ENCODE data around the gene SORCS2.

Gene SORCS2

DNA sequence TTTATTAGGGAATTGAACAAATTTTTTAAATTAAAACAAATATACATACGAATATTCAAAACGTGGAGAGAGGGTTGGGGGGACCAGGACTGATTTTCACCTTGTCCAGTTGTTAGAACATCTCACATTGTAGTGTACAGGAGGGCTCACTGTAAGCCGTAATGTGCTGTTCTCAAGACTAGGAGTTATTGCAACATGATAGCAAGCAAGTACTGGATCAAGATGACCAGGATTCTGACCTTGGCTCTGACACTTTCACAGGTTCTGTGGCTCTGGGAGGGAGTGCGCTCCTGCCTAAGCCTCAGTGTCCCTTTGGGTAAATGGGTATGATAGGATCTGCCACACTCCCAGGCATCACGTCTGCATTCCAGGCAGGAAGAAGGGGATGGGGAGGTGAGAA lies 59.0 kb downstream of the SORCS2 start:
- no peak for DNase-seq (ENCODE audit: low spot score)
- in situ Hi-C loops (cut with MboI; ENCODE audit: low sequenced_read_pairs, unreplicated experiment): no loop called here
- TF ChIP-seq, protein P1, sequence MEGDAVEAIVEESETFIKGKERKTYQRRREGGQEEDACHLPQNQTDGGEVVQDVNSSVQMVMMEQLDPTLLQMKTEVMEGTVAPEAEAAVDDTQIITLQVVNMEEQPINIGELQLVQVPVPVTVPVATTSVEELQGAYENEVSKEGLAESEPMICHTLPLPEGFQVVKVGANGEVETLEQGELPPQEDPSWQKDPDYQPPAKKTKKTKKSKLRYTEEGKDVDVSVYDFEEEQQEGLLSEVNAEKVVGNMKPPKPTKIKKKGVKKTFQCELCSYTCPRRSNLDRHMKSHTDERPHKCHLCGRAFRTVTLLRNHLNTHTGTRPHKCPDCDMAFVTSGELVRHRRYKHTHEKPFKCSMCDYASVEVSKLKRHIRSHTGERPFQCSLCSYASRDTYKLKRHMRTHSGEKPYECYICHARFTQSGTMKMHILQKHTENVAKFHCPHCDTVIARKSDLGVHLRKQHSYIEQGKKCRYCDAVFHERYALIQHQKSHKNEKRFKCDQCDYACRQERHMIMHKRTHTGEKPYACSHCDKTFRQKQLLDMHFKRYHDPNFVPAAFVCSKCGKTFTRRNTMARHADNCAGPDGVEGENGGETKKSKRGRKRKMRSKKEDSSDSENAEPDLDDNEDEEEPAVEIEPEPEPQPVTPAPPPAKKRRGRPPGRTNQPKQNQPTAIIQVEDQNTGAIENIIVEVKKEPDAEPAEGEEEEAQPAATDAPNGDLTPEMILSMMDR (IDR thresholded peaks at IDR 0.05; ENCODE audit: borderline replicate concordance, control extremely low read depth, extremely low read depth, insufficient read depth, missing control alignments): no peak

- DNase-seq (ENCODE audit: low spot score): no peak
- in situ Hi-C loops (cut with MboI; ENCODE audit: low sequenced_read_pairs, unreplicated experiment): no loop called here
- TF ChIP-seq, protein P1 (IDR thresholded peaks at IDR 0.05; ENCODE audit: borderline replicate concordance, control extremely low read depth, extremely low read depth, insufficient read depth, missing control alignments): no peak
Measured at GRCh38 chr4:7252051-7252450, 59.7 kb downstream of the SORCS2 start.

DNA sequence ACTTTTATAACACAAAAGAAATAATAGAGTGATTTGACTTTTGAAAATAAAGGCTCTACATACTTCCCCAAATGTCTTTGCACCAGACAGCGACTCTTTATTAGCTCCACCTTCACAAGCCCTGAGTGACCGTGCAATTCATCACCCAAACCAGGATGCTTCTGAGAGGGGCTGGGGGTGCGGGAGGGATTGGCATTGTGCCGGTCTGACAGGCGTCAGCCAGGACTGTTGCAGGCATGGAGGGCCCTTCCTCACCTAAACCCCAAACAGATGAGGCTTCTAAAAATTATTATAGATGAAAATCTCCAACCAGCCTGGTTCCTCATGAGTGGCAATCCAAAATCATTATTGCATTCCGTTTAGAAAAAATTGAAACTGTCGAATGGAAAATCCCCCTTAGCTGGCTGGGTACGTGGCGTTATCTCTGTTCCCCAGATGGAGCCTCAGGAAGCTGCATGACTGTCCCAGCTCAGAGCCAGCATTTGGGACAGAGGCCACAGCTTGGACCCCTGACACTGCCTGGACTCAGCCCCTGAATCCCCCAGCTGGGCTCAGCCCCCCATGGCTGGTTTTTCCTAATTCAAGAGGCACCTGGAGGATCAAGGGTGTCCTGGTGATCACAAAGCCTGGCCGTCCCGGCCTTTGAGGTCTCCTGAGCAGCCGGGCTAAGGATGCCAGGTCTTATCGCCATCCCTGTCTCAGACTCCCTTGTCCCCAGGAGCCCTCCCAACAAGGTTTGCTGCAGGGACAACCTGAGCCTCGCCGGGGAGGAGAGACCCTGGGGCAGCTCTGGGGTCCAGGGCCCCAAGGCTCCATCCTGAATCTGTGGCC lies 60.4 kb downstream of the SORCS2 start:
- TF ChIP-seq, protein P1 (IDR thresholded peaks at IDR 0.05; ENCODE audit: borderline replicate concordance, control extremely low read depth, extremely low read depth, insufficient read depth, missing control alignments): no peak

DNA sequence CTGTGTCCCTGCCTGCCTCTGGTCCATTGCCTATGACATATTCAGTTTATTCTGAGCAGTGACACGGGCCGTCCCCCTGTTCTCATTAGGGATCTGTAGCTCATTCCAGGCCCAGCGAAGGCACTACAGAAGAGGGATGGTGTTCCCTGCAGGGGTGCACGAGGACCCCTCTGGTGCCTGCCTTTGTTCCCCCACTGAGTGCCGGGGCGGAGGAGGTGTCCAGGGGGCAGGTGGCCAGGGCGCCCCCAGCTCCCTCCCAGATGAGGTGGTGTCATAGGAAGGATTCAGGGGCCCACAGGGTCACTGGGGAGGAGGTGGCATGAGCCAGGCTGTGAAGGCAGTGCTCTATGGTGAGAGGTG lies 61.0 kb downstream of the SORCS2 start:
- in situ Hi-C loops (cut with MboI; ENCODE audit: low sequenced_read_pairs, unreplicated experiment): no loop called here
- TF ChIP-seq, protein P1 (IDR thresholded peaks at IDR 0.05; ENCODE audit: borderline replicate concordance, control extremely low read depth, extremely low read depth, insufficient read depth, missing control alignments): no peak
- no peak for DNase-seq (ENCODE audit: low spot score)

More for the DNA sequence above, 60.4 kb downstream of the SORCS2 start:
- no peak for DNase-seq (ENCODE audit: low spot score)
- in situ Hi-C loops (cut with MboI; ENCODE audit: low sequenced_read_pairs, unreplicated experiment): no loop called here

GRCh38 chr4:7253837-7254236 lies 61.5 kb downstream of the SORCS2 start:
- in situ Hi-C loops (cut with MboI; ENCODE audit: low sequenced_read_pairs, unreplicated experiment): no loop called here
- no peak for DNase-seq (ENCODE audit: low spot score)
- TF ChIP-seq, protein P1 (IDR thresholded peaks at IDR 0.05; ENCODE audit: borderline replicate concordance, control extremely low read depth, extremely low read depth, insufficient read depth, missing control alignments): no peak

- DNase-seq (ENCODE audit: low spot score): peak; percentile 72
- TF ChIP-seq, protein P1 (IDR thresholded peaks at IDR 0.05; ENCODE audit: borderline replicate concordance, control extremely low read depth, extremely low read depth, insufficient read depth, missing control alignments): no peak
- in situ Hi-C loops (cut with MboI; ENCODE audit: low sequenced_read_pairs, unreplicated experiment): no loop called here
Measured at GRCh38 chr4:7254736-7255487, 62.6 kb downstream of the SORCS2 start.

Measured in GM13976 (cell line).